ENCODE measurements around the gene DECR2.

Gene DECR2

DNA sequence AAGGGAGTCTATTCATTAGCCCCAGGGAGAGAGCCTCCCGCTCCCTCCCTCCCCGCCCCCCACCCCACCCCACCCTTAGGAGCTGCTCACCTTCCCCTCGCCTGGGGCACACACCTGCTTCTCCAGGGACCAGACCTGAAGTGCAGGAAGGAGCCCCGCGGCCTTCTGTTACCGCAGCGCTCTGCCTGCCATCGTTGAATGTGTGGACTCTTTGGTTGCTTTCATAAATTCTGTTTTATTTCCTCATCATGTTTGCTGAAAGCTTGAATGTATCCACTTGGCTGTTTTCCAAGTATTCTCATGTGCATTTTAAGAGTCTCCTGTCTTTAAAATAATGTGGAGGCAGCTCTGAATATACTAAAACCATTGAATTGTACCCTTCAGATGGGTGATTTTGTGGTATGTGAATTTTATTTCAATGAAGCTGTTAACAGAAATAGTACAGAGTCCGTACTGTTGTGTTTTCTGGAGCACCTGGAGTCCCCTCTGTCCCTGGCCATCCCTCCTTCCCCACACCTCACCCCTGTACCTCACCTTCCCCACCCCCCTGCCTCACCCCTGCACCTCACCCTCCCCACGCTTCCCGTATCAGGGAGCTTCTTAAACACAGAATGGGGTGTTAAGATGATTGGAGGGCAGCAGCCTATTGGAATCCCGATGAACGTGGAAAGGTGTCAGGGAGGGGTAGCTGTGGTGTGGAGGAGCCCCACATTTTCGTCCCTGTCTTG is 49.3 kb downstream of the DECR2 start:
- no peak for DNase-seq

DNA sequence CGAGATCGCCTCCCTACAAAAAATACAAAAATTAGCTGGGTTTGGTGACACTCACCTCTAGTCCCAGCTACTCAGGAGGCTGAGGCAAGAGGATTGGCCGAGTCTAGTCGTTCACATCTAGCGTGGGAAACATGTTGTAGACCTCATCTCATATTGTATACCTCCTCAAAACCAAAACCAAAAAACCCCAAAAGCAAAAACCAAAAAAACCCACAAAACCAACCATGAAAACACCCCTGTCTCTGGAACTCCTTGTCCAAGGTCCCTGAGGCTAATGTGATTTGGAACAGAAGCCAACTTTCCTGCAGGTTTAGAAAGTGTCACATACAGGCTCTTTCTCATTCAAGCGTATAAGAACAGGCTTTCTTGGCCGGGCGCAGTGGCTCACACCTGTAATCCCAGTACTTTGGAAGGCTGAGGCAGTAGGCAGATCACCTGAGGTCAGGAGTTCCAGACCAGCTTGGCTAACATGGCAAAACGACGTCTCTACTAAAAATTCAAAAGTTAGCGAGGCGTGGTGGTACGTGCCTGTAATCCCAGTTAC is 52.8 kb downstream of the DECR2 start:
- DNase-seq: no peak

DNA sequence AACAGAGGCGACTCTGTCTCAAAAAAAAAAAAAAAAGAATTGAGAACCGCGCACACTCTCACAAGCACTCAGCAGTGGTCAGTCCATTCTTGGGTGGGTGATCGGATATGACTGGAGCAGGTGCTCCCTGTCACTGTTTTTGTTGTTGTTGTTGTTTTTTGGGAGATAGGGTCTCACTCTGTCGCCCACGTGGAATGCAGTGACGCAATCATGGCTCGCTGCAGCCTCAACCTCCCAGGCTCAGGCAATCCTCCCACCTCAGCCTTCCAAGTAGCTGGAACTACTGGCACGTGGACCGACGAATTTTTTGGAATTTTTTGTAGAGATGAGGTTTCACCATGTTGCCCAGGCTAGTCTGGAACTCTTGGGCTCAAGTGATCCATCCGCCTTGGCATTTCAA is 53.8 kb downstream of the DECR2 start:
- no peak for DNase-seq

DNA sequence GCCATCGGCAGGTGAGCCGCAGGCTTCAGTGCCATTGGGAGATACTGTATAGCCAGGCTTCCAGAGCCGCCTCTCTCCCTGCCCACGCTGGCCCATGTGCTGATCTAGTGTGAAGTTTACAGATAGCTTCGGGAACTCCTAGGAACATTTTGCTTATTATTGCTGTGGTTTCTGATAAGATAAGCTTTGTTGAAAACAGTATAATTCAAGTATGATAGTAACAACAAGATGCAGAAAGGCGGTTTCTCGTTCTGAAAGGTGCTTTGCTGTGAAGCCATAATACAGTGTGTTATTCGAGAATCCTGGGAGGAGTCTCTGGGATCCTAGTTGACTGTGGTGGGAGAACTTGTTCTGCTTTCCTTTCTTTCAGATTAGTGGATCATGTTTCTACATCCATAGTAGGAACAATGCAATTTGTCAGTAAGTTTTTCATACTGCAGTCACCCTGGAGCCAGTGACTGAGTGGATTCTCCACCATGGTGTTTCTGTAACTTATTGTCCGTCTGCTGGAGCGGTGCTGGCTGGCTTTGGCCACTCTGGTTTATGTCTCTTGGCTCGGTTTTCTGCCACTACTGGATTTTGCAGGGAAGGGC is 55.3 kb downstream of the DECR2 start:
- peak; percentile 60 for DNase-seq

DNA sequence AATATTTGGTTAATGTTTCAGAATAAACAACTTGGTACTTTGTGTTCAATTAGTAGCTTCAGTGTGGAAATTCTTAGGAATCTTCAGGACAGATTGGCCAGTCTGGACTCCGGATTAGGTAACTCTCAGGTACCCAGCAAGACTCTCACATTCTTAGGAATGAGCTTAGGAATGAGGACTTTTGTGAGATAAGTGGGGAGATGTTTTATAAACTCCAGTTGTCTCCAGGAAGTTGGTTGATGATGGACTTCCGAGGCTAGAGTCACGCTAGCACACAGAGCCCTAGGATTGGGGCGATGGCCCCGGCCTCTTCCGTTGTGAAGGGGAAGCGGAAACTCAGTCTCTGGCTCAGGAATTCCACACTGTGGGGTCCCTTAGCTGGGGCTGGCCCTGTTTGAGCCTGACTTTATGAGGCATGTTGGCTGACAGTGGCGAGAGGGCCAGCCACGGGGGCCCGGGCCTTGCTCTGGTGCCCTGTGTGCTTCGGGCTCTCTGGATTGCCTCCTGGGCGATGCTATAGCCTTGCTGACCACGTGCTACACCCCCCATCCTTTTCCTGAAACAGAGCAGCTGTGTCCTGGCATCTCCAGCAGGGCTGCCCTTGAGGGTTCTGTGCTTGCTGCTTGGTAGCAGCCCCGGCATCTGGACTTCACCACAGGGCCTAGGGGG is 56.2 kb downstream of the DECR2 start:
- peak; percentile 41 for DNase-seq

DNA sequence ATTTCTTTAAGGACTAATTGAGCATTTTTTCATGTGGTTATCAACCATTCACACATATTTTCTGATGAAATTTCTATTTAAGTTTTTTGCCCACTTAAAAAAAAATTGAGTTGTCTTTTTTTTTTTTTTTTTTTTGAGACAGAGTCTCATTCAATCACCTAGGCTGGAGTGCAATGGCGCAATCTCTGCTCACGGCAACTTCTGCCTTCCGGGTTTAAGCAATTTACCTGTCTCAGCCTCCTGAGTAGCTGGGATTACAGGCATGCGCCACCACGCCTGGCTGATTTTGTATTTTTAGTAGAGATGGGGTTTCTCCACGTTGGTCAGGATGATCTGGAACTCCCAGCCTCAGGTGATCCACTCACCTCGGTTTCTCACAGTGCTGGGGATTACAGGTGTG is 58.1 kb downstream of the DECR2 start:
- no peak for DNase-seq

DNA sequence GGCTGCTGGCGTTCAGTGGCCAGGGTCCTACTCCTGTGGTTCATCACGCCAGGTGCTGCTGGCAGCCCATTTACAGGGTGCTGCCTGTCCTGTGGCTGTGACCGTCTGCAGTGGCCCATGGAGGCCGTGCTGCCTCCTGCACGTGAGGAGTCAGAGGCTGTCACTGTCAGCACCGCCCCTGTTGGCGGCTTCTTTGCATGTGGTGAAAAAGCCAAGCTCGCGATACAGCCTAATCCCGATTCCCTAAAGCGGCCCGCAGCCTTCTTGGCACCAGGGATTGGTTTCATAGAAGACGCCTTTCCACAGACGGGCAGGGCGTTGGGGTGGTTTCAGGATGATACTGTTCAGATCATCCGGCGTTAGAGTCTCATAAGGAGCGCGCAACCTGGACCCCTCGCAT is 59.1 kb downstream of the DECR2 start:
- DNase-seq: no peak
